GM12801 (cell line): ENCODE measurements around the gene ATP1A3.

Experiments
- TF ChIP-seq, protein P1 (sequence below): IDR thresholded peaks from one replicate; pipeline ENCODE4 v1.5.1; 2011; ENCODE audit warnings: control low read depth; ENCODE audit not compliant: insufficient read length; ENCODE audit errors: extremely low read depth

Gene ATP1A3

GRCh38 chr19:41919948-41920712, 73.9 kb downstream of the ATP1A3 start:
- TF ChIP-seq, protein P1, sequence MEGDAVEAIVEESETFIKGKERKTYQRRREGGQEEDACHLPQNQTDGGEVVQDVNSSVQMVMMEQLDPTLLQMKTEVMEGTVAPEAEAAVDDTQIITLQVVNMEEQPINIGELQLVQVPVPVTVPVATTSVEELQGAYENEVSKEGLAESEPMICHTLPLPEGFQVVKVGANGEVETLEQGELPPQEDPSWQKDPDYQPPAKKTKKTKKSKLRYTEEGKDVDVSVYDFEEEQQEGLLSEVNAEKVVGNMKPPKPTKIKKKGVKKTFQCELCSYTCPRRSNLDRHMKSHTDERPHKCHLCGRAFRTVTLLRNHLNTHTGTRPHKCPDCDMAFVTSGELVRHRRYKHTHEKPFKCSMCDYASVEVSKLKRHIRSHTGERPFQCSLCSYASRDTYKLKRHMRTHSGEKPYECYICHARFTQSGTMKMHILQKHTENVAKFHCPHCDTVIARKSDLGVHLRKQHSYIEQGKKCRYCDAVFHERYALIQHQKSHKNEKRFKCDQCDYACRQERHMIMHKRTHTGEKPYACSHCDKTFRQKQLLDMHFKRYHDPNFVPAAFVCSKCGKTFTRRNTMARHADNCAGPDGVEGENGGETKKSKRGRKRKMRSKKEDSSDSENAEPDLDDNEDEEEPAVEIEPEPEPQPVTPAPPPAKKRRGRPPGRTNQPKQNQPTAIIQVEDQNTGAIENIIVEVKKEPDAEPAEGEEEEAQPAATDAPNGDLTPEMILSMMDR, result no peak

- TF ChIP-seq, protein P1, result no peak
Observed at GRCh38 chr19:41918653-41919244, 75.3 kb downstream of the ATP1A3 start.

- TF ChIP-seq, protein P1, result no peak
Observed at GRCh38 chr19:41918095-41918494, 75.9 kb downstream of the ATP1A3 start.

DNA sequence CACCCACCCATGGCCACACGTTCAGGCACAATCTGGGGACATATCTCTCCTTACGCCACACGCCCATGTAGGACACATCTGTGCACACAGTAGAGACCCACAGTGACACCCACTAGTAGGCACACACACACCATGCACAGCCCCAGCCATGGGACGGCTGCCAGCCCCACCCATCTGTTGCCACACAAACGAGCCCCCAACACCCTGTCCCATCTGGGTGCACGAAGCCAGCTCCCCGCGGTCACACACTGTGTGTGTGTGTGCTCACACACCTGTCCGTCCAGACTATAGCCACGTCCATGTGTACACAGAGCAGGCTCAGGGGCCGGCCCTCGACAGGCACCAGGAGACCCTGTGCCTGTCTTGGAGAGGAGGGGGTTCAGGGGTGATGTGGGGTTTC, 76.4 kb downstream of the ATP1A3 start:
- TF ChIP-seq, protein P1, result no peak
